HCT116 (cell line): ENCODE results near the gene PRR14. TPM values are rescaled to one million over a fixed set of nuclear protein-coding genes. Genes with fewer than 3 reads are reported as not detected.
A peak's percentile ranks its signal among the peaks of the same experiment; 100 is the strongest.

Source experiments
- ATAC-seq: fragments of 200-7000 bp; cut with Tn5 transposase; 2 replicates; pipeline ENCODE4 v1.9.1; 2020; ENCODE audit warnings: mild to moderate bottlenecking, moderate library complexity
- BruUV-seq: library from RNA; stranded (reverse); fragments of 400-500 nt; replicated peaks from 2 replicates; lab custom pipeline; 2021; lab: Mats Ljungman, UMichigan
- CTCF ChIA-PET: fragments of 300-600 bp; sonication (Branson Sonifier 250); formaldehyde crosslinking; loops from one replicate; lab custom pipeline; 2021; ENCODE audit warnings: antibody characterized with exemption; lab: Charles Lee
- POLR2A ChIA-PET: fragments of 300-600, 350-600 bp; sonication (Branson Sonifier 250); formaldehyde crosslinking; loops from one replicate; lab custom pipeline; 2021; ENCODE audit warnings: antibody characterized with exemption; lab: Charles Lee
- RAD21 ChIA-PET, 2 experiments: fragments of 300-600 bp; sonication (Branson Sonifier 250); formaldehyde crosslinking; loops; one replicate each; lab custom pipeline; 2023; ENCODE audit warnings: low total read pairs in 2 of 2; ENCODE audit not compliant: uncharacterized antibody in 2 of 2, unreplicated experiment in 2 of 2, low non-redundant PET in 1 of 2; lab: Charles Lee
- DNase-seq: peaks from one replicate; pipeline ENCODE4 v3.0.0-alpha.2; 2010; ENCODE audit warnings: low read depth, low spot score
- H2AFZ ChIP-seq: fragments of 200-600 bp; shearing (Covaris generic), sonication (generic); 2 replicates; pipeline ENCODE4 v1.6.1; 2017; ENCODE audit warnings: low read depth, mixed run types, mixed read lengths, antibody characterized with exemption, low read length; ENCODE audit not compliant: poor library complexity, severe bottlenecking
- H3K27ac ChIP-seq: 2 replicates; pipeline ENCODE4 v1.5.1; 2012; ENCODE audit warnings: low read depth, low read length
- H3K27me3 ChIP-seq: fragments of 200-600 bp; sonication (generic); 2 replicates; pipeline ENCODE4 v1.6.1; 2016; ENCODE audit warnings: mixed run types, low read length, mixed read lengths; ENCODE audit not compliant: insufficient read depth
- H3K36me3 ChIP-seq, 2 experiments: fragments of 200-500 bp in 1 of 2; fragments of 200-600 bp in 1 of 2; sonication (Bioruptor generic) in 1 of 2; sonication (generic) in 1 of 2; 2 replicates each; pipeline versions ENCODE4 v1.5.1 to v1.6.1; 2014 to 2016; ENCODE audit warnings: low read length in 2 of 2, inconsistent platforms in 1 of 2, mixed read lengths in 1 of 2, mixed run types in 1 of 2; ENCODE audit not compliant: insufficient read depth in 2 of 2, control insufficient read depth in 1 of 2
- H3K4me1 ChIP-seq, 2 experiments: fragments of 200-600 bp in 1 of 2; sonication (generic) in 1 of 2; 2 replicates each; pipeline versions ENCODE4 v1.5.1 to v1.6.1; 2012 to 2017; ENCODE audit warnings: low read length in 2 of 2, inconsistent platforms in 1 of 2, mild to moderate bottlenecking in 1 of 2, mixed read lengths in 1 of 2, mixed run types in 1 of 2, moderate library complexity in 1 of 2; ENCODE audit not compliant: insufficient read depth in 2 of 2, control insufficient read depth in 1 of 2
- H3K4me2 ChIP-seq: fragments of 200-600 bp; sonication (generic); 2 replicates; pipeline ENCODE4 v1.6.1; 2017; ENCODE audit warnings: mixed run types, low read length, mixed read lengths
- H3K4me3 ChIP-seq, 2 experiments: fragments of 200-600 bp in 1 of 2; sonication (generic) in 1 of 2; replicated peaks in 1 of 2; 2 replicates each; pipeline ENCODE4 v1.5.1; 2011 to 2016; ENCODE audit warnings: low read length in 2 of 2, control low read depth in 1 of 2, low read depth in 1 of 2, mild to moderate bottlenecking in 1 of 2, mixed read lengths in 1 of 2, mixed run types in 1 of 2
- H3K79me2 ChIP-seq: fragments of 200-600 bp; sonication (generic); 2 replicates; pipeline ENCODE4 v1.6.1; 2017; ENCODE audit warnings: mild to moderate bottlenecking, mixed run types, low read length, moderate library complexity, mixed read lengths; ENCODE audit not compliant: insufficient read depth
- H3K9ac ChIP-seq: fragments of 200-600 bp; sonication (generic); 2 replicates; pipeline ENCODE4 v1.6.1; 2016; ENCODE audit warnings: low read length, mixed read lengths
- H3K9me2 ChIP-seq: fragments of 200-600 bp; sonication (generic), shearing (Covaris generic); 2 replicates; pipeline ENCODE4 v1.6.1; 2017; ENCODE audit warnings: mixed run types, mild to moderate bottlenecking, moderate library complexity; ENCODE audit not compliant: insufficient read depth
- H3K9me3 ChIP-seq, 2 experiments: fragments of 200-500 bp in 1 of 2; fragments of 200-600 bp in 1 of 2; sonication (Bioruptor generic) in 1 of 2; sonication (generic) in 1 of 2; 2 replicates each; pipeline ENCODE4 v1.6.1; 2014 to 2017; ENCODE audit warnings: low read length in 2 of 2, mixed read lengths in 2 of 2, inconsistent platforms in 1 of 2, low read depth in 1 of 2, mild to moderate bottlenecking in 1 of 2, mixed run types in 1 of 2, moderate library complexity in 1 of 2; ENCODE audit not compliant: control insufficient read depth in 1 of 2, insufficient read depth in 1 of 2
- H4K20me1 ChIP-seq: fragments of 200-600 bp; sonication (generic), shearing (Covaris generic); 2 replicates; pipeline ENCODE4 v1.6.1; 2017; ENCODE audit warnings: mixed run types, mild to moderate bottlenecking, moderate library complexity; ENCODE audit not compliant: insufficient read depth
- CEBPB ChIP-seq: IDR thresholded peaks from 2 replicates; pipeline ENCODE4 v1.6.1; 2012; ENCODE audit warnings: low read depth
- EGR1 ChIP-seq: IDR thresholded peaks from 2 replicates; pipeline ENCODE4 v1.6.1; 2012; ENCODE audit warnings: low read depth
- EZH2 ChIP-seq: fragments of 200-600 bp; sonication (generic); IDR thresholded peaks from 2 replicates; pipeline ENCODE4 v1.6.1; 2017; ENCODE audit warnings: antibody characterized with exemption, mixed run types
- EZH2phosphoT487 ChIP-seq: fragments of 200-600 bp; IDR thresholded peaks from 2 replicates; pipeline ENCODE4 v1.6.1; 2018; ENCODE audit warnings: antibody characterized with exemption, borderline replicate concordance
- FOSL1 ChIP-seq: IDR thresholded peaks from 2 replicates; pipeline ENCODE4 v1.6.1; 2012; ENCODE audit warnings: low read depth
- JUND ChIP-seq: IDR thresholded peaks from 2 replicates; pipeline ENCODE4 v1.6.1; 2012
- POLR2AphosphoS5 ChIP-seq: IDR thresholded peaks from 2 replicates; pipeline ENCODE4 v1.6.1; 2011; ENCODE audit warnings: mild to moderate bottlenecking, low read depth, low read length, moderate library complexity
- RAD21 ChIP-seq: IDR thresholded peaks from 2 replicates; pipeline ENCODE4 v1.6.1; 2012; ENCODE audit warnings: low read depth, mild to moderate bottlenecking
- REST ChIP-seq: IDR thresholded peaks from 2 replicates; pipeline ENCODE4 v1.6.1; 2012; ENCODE audit warnings: low read depth
- SP1 ChIP-seq: IDR thresholded peaks from 2 replicates; pipeline ENCODE4 v1.6.1; 2012; ENCODE audit warnings: low read depth
- SRF ChIP-seq: IDR thresholded peaks from 2 replicates; pipeline ENCODE4 v1.6.1; 2012; ENCODE audit warnings: low read depth
- YY1 ChIP-seq: IDR thresholded peaks from 2 replicates; pipeline ENCODE4 v1.6.1; 2011; ENCODE audit warnings: low read length, low read depth, moderate library complexity, mild to moderate bottlenecking; ENCODE audit not compliant: insufficient replicate concordance; ENCODE audit errors: extremely low read depth
- ZBTB33 ChIP-seq: IDR thresholded peaks from 2 replicates; pipeline ENCODE4 v1.6.1; 2011; ENCODE audit warnings: mild to moderate bottlenecking, low read length, moderate library complexity; ENCODE audit not compliant: insufficient replicate concordance; ENCODE audit errors: extremely low read depth
- ZNF274 ChIP-seq: fragments of 200-500 bp; sonication (Bioruptor generic); IDR thresholded peaks from 2 replicates; pipeline ENCODE4 v1.6.1; 2014; ENCODE audit warnings: mild to moderate bottlenecking, low read depth, low read length, inconsistent platforms
- intact Hi-C: fragments of 100-400 bp; cut with micrococcal nuclease; formaldehyde crosslinking; loops from 2 replicates; pipeline ENCODE4 v1.10.0; 2022
- total RNA-seq: library from RNA; stranded (reverse); gene quantifications from one replicate; pipeline ENCODE4 v1.2.1, GENCODE V29; 2021; ENCODE audit not compliant: unreplicated experiment
- TF ChIP-seq, protein P1 (sequence below): IDR thresholded peaks from 2 replicates; pipeline ENCODE4 v1.6.1; 2012

Gene PRR14
- total RNA-seq, 1 experiment from 2014 or later = 56.2 TPM

DNA sequence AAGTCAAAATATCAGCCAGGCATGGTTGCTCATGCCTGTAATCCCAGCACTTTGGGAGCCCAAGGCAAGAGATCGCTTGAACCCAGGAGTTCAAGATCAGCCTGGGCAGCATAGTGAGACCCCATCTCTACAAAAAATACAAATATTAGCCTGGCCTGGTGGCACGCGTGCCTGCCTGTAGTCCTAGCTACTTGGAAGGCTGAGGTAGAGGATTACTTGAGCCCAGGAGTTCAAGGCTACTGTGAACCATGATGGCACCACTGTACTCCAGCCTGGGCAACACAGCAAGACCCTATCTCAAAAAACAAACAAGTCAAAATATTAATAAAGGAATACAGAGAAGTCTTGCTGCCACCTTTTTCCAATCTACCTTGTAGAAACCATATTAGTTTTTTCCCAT is 44.8 kb upstream of the PRR14 start (continued):
- no peak for TF ChIP-seq REST

DNA sequence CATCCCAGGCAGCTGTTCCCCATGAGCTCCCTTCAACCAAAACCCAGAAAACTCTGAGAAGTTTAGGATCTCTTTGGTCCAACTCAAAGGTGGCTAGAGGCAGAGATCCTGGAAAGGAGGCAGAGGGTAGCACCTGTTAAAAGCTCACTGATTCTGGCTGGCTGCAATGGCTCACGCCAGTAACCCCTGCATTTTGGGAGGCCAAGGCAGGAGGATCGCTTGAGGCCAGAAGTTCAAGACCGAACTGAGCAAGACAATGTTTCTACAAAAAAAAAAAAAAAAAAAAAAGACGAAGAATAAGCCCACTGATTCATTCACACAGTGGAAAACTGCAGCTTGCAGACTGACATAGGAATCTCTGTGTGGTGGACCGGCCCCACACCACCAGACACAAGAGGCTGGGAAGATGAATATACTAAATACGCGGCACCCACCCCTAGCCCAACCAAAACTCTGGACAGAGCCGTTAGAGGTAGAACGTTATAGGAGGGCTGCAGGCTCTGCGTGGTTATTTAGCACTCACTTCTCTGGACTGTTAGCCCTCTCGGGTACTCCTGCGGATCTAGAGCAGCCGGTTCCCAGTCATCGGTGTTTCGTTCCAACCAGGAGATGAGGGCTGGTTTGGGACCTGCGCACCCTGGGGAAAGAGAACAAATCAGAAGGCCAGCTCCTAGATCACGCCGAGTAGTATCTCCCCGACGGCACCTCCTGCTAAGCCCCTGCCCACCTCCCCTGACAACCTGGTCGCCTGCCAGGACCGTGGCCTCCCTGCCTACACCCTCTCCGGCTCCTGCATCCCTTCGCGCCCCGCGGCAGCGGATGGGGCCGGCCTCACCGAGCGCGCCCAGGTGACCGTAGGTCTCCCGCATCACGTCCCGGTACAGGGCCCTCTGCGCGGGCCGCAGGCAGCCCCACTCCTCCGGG is 41.5 kb upstream of the PRR14 start:
- peak overlapping the region; percentile 95 for H3K9ac ChIP-seq
- peak overlapping the region; percentile 97 for H3K27ac ChIP-seq
- RAD21 ChIA-PET = interaction anchor here (0.6 to 0.7 kb wide), 2 partner anchors 41 to 180 kb away, joined by 3 to 6 read pairs; partner anchors contain the start of gene DCTPP1 (in 1 of the 2)
- H3K4me3 ChIP-seq = peak overlapping the region; percentile 85 to 95
- intact Hi-C loops = no loop called here
- ATAC-seq = peak; percentile 60
- peaks cover 16% of the 10 kb centered on the region for H3K79me2 ChIP-seq
- CTCF ChIA-PET = interaction anchor here (1.2 to 1.4 kb wide), 4 partner anchors 11 to 199 kb away, joined by 3 to 11 read pairs (median 7); partner anchors contain the start of gene DCTPP1
- H3K4me1 ChIP-seq = peaks cover 12 to 17% of the 10 kb centered on the region in 2 experiments; a peak in 2 of 4 replicates
- H3K27me3 ChIP-seq = no peaks in the 10 kb centered on the region
- peaks cover 6 to 11% of the 10 kb centered on the region in 2 experiments; a peak in 3 of 4 replicates for H3K36me3 ChIP-seq
- no TSS peak for BruUV-seq
- DNase-seq = no peak
- H4K20me1 ChIP-seq = no peaks in the 10 kb centered on the region
- H3K9me2 ChIP-seq = no peaks in the 10 kb centered on the region
- H3K9me3 ChIP-seq = no peaks in the 10 kb centered on the region
- H3K4me2 ChIP-seq = peak overlapping the region; percentile 90
- POLR2A ChIA-PET = interaction anchor here (1.4 to 2.0 kb wide), 3 partner anchors 10 to 179 kb away, joined by 4 to 14 read pairs (median 6); partner anchors contain the start of gene DCTPP1
- H2AFZ ChIP-seq = no peak overlapping the region
- TF ChIP-seq EZH2 (no peak), ZNF274 (no peak), CEBPB (no peak), RAD21 (no peak), ZBTB33 (no peak), FOSL1 (no peak), JUND (no peak), YY1 (no peak), POLR2AphosphoS5 (no peak), EZH2phosphoT487 (no peak), EGR1 (no peak), SP1 (no peak), SRF (no peak)
- TF ChIP-seq, protein P1, sequence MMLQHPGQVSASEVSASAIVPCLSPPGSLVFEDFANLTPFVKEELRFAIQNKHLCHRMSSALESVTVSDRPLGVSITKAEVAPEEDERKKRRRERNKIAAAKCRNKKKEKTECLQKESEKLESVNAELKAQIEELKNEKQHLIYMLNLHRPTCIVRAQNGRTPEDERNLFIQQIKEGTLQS = no peak
